Stimulated activated CD4-positive, alpha-beta T cell treated with anti-CD3 and anti-CD28 coated beads, Interleukin-1b, Interleukin-23, amount 100 ng/mL, for 1 hour (primary cell): ENCODE data around the gene MAPKAP1.
A peak's percentile ranks its signal among the peaks of the same experiment; 100 is the strongest.
"Not testable (repeated sequence)": the region's sequence is repeated elsewhere in the genome, so short reads cannot be mapped to it uniquely, and the experiment has no call there.

Source experiments
- DNase-seq, 2 donors: peaks; one replicate each; pipeline ENCODE4 v3.0.0-alpha.2; 2020; ENCODE audit warnings: low read depth in 2 of 2

The MAPKAP1 gene

GRCh38 chr9:125732562-125732961 is 25.6 kb upstream of the MAPKAP1 start:
- no peak for DNase-seq

- DNase-seq, result no peak
These were observed 23.2 kb upstream of the MAPKAP1 start for GRCh38 chr9:125730168-125730567.

DNA sequence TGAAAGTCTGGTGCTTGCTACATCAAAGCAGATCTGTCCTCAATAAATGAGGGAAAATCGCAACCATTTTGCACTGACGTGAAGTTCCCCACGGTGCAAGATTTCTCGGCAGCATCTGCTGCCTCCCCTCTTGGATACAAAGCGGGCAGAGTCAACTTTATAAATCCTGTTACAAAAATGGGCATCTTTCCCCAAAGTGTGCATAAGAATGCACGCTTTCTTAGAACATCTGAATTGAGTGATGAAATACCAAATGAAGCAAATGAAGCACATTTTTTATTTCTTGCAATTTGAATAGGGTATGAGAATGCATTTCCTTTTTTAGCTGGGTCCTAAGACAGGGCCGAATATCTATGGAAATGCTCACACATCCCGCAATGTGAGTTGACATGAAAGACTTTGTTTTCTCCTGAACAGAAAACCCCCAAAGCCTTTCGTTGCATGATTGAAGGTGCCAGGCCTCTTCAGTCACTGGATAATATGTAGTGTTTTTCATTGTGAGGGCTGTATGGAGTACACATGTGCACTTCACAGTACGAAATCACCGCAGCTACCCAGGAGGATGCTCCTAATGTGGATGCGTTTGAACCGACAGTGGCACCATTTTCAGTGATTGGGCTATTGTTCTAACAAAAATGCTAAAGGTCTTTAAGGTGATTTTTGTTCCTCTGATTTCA is 19.6 kb upstream of the MAPKAP1 start:
- DNase-seq, result no peak

DNA sequence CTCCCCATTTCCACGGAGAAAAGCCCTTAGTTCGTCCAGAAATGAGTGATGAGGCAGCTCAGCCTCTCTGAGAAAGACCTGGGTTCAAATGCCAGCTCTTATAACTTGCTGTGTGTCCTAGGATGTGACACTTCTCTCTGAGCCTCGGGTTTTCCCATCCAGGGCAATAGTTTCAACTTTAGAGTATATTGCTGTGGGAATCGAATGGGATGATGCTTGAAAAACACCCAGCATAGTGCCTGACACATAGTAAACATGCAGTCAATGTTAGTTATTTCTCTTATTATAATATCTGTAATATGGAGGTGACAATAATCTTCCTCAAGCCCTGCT is 430 bp upstream of the MAPKAP1 start:
- DNase-seq, result no peak

DNA sequence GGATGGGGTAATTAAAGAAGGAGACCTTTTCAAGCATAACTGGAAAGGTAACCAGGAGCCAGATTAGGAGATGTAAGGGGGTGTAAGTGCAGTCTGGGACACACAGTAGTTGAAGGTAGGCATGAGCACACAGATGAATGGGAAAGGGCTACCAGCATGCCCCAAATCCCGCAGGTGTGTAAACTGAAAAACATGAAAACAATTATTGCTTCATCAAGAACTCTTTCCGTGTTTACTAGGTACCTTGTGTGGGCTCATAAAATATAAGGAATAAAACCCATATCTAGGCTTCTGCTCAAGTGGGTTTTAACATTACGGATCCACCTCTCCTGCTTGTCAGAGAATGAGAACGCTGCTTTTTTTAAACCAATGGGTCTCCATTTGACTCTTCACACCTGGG is 1.1 kb downstream of the MAPKAP1 start:
- no peak for DNase-seq

GRCh38 chr9:125703662-125704061 is 3.3 kb downstream of the MAPKAP1 start:
- no peak for DNase-seq

GRCh38 chr9:125701351-125701750 is 5.7 kb downstream of the MAPKAP1 start:
- no peak for DNase-seq

- DNase-seq, result peak in 1 of 2 donors; percentile 1
These were observed 6.2 kb downstream of the MAPKAP1 start for GRCh38 chr9:125700791-125701190.

- no peak for DNase-seq
These were observed 7.1 kb downstream of the MAPKAP1 start for GRCh38 chr9:125699870-125700269.

- no peak for DNase-seq
These were observed 10.8 kb downstream of the MAPKAP1 start for GRCh38 chr9:125696106-125696647.

DNA sequence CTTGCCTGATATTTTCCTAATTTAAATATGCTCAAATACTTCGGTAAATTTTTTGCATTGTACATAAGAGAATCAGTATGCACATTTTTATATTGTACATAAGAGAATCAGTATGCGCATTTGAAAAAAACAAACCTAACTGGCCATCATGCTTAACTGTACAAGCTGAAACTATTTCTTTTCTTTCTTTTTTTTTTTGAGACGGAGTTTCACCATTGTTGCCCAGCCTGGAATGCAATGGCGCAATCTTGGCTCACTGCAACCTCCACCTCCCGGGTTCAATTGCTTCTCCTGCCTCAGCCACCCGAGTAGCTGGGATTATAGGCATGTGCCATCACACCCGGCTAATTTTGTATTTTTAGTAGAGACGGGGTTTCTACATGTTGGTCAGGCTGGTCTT is 11.5 kb downstream of the MAPKAP1 start:
- not testable (repeated sequence) for DNase-seq

- no peak for DNase-seq
These were observed 12.5 kb downstream of the MAPKAP1 start for GRCh38 chr9:125694478-125694877.

DNA sequence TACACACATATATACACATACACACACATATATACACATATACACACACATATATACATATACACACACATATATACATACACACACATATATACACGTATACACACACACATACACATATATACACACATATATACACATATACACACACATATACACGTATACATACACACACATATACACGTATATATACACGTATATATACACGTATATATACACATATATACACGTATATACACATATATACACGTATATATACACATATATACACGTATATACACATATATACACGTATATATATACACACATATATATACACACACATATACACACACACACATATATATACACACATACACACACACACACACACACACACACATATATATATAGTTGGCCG is 13.5 kb downstream of the MAPKAP1 start:
- DNase-seq, result not testable (repeated sequence)

DNA sequence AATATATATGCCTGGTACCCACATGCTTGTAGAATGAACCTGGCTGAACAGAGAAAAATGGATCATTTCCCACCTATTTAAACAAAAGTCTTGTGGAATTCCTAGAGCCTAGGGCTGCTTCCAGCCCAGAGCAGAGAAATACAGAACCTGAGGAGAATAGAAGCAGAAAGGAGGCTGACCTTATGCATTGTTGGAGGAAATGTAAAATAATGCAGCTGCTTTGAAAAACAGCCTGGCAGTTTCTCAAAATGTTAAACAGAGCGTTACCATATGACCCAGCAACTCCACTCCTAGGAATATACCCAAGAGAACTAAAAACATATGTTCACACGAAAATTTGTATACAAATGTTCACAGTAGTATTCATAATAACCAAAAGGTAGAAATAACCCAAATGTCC is 15.1 kb downstream of the MAPKAP1 start:
- no peak for DNase-seq

DNA sequence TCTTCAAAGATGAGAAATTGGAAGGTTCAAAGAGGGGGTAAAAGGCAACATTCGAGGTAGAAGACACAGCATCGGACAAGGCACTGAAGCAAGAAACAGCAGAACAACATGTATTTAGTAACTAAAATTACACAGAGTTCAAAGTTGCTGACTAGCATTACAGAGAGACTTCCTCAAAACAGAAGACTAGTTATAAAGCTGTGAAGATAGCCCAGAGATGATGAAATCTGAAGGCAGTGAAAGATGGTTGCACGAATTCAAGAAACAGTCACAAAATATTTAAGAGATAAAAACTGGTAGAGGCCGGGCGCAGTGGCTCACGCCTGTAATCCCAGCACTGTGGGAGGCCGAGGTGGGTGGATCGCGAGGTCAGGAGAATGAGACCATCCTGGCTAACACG is 16.3 kb downstream of the MAPKAP1 start:
- DNase-seq, result no peak

DNA sequence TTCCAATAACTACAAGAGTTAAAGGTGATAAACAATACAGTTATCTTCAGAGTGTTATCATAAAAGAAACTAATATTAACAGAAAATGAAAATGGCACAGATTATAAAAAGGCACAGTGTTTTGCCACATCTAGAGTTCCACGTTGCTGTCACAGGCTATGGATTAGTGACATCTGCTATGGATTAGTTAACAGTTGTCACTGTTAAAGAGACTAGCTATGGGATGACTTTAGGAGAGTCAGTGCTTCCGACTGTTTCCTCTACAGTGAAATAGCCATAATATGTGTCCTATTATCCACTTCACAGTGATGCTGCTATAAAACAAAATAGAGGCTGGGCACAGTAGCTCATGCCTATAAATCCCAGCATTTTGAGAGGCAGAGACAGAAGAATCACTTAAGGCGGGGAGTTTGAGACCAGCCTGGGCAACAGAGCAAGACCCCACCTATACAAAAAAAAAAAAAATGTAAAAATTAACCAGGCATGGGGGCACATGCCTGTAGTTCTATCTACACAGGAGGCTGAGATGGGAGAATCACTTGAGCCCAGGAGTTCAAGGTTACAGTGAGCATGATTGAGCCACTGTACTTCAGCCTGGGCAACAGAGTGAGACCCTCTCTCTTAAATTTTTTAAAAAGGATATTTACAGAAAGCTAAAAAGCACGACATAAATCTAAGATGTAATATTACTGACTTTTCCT is 19.7 kb downstream of the MAPKAP1 start:
- DNase-seq, result no peak

DNA sequence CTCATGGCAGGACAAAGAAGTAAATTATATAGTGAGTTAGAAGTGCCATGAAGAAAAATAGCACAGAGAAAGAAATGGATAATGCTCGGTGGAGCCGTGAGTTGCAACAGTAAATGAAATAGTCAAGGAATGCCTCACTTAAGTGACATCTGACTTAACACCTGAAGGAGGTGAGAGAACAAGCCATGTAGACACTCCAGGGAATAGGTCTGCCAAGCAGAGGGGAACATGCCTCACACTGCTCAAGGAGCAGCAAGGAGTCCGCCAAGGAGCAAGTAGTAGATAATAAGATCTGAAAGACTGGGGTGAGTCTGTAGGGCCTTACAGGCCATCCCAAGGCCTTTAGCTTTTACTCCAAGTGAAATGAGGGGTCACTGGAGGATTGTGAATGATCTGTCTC is 21.8 kb downstream of the MAPKAP1 start:
- no peak for DNase-seq

DNA sequence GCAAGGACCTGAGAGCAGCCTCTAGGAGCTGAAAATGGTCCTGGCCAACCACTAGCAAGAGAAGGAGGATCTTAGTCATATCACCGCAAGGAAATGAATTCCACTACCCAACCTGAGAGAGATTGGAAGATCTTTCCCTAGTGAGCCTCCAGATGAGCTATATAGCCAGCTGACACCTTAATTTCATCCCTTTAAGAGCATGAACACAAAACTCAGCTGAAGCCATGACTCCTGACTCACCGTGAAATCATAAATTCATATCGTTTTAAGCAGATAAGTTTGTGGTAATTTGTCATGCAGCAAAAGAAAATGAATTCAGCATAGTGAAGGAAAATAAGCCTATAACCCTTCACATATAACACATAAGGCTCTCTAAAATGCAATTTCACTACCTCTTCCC is 23.5 kb downstream of the MAPKAP1 start:
- no peak for DNase-seq

GRCh38 chr9:125682340-125682739 is 24.7 kb downstream of the MAPKAP1 start:
- DNase-seq, result no peak

DNA sequence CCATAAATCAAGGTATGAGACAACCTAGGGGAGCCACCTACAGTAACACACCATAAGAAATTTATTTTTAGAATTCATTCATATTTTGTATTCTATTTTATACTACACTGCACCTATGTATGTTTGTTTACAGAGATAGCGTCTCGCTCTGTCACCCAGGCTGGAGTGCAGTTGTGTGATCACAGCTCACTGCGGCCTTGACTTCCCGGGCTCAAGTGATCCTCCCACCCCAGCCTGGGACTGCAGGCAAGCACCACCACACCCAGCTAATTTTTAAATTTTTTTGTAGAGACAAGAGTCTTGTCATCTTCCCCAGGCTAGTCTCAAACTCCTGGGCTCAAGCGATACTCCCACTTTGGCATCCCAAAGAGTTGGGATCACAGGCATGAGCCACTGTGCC is 25.4 kb downstream of the MAPKAP1 start:
- no peak for DNase-seq

DNA sequence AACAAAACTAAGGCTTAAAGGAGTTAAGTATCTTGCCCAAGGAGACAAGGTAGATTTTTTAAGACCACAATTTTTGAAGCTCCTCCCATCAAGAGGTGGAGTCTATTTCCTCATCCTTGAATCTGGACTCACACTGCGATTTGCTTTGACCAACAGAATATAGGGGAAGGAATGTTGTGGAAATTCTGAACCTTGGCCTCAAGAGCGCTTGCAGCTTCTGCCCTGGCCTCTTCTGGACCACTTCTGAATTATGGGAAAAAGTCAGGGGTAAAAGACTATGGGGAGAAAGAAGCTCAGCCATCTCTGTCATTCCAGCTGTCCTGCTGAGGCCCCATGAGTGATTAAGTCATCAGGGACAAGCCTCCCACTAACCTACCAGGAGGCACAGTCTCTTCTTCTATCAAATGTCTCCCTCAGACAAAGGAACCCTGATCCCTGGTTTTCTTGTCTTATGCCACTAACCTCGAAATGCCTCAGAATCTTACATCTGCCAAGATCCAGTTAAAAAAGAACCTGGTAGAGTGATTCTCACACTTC is 25.9 kb downstream of the MAPKAP1 start:
- DNase-seq, result no peak

DNA sequence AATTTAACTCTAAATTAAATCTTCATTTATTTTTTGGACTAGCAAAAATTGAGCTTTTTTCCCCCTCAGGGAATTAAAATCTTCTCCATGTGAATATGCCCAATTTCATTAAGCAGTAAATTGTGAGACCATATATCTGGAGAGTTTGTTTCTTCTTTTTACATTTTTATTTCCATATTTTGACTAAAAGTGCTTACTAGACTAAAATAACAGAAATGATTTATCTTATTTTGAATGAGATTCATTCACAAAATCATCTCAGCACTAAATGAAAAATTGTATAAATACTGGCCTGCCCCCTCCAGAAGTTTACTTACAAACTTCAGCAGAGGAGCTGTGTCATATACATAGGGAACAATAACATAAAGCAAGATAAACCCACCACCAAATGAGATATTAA is 26.6 kb downstream of the MAPKAP1 start:
- DNase-seq, result no peak

DNA sequence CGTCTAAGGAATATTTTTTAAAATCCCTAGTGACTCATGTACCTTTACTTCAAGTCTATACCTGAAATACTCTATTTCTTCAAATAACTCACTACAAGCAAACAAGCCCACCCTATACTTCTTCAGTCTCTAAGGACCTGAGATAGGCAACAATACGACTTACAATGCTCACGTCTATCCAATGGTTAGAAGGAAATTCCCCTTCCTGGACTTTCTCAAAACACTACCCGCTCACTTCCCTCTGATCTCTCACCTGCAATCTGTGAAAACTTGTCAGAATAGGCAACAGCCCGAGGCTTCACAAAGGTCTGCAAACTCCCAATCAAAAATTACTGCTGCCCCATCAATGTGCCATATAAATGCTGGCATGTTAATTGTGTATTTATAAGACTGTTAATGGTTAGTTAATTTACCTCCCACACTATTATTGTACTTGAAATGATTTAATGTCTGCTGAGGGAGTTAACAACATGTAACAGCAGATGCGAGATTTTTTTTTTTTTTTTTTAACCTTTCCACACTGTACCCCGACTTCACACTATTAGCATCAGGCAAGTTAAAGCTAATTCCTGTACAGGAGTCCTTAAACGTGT is 27.3 kb downstream of the MAPKAP1 start:
- no peak for DNase-seq
